Neutrophil (primary cell): Measurements from ENCODE around the gene KBTBD4.

ENCODE experiments used
- H3K27ac ChIP-seq: fragments of 200-600 bp; sonication (generic); 2 replicates; pipeline ENCODE4 v1.5.1; 2016; ENCODE audit warnings: mild to moderate bottlenecking, moderate library complexity
- H3K27me3 ChIP-seq: fragments of 200-600 bp; sonication (generic); 2 replicates; pipeline ENCODE4 v1.6.0; 2016; ENCODE audit warnings: mild to moderate bottlenecking
- H3K36me3 ChIP-seq: fragments of 200-600 bp; sonication (generic); 2 replicates; pipeline ENCODE4 v1.5.1; 2017
- H3K4me1 ChIP-seq, 2 experiments: fragments of 200-600 bp in 1 of 2; sonication (generic) in 1 of 2; 1 replicate in 1 of 2; 2 replicates in 1 of 2; pipeline versions ENCODE4 v1.5.1 to v1.6.1; 2013 to 2016; ENCODE audit warnings: low read depth in 1 of 2, low read length in 1 of 2, mild to moderate bottlenecking in 1 of 2, moderate library complexity in 1 of 2; ENCODE audit not compliant: control insufficient read depth in 1 of 2, insufficient read depth in 1 of 2
- H3K4me3 ChIP-seq, 2 experiments: fragments of 200-600 bp in 1 of 2; sonication (generic) in 1 of 2; 1 replicate in 1 of 2; 2 replicates in 1 of 2; pipeline ENCODE4 v1.5.1; 2013 to 2016; ENCODE audit warnings: low read depth in 1 of 2, low read length in 1 of 2, mild to moderate bottlenecking in 1 of 2, moderate library complexity in 1 of 2
- H3K9me3 ChIP-seq: fragments of 200-600 bp; sonication (generic); 2 replicates; pipeline ENCODE4 v1.5.1; 2016
- TF ChIP-seq, protein P1 (sequence below): fragments of 200-600 bp; sonication (generic); IDR thresholded peaks from 2 replicates; pipeline ENCODE4 v1.5.1; 2016; ENCODE audit warnings: antibody characterized with exemption

KBTBD4 gene

DNA sequence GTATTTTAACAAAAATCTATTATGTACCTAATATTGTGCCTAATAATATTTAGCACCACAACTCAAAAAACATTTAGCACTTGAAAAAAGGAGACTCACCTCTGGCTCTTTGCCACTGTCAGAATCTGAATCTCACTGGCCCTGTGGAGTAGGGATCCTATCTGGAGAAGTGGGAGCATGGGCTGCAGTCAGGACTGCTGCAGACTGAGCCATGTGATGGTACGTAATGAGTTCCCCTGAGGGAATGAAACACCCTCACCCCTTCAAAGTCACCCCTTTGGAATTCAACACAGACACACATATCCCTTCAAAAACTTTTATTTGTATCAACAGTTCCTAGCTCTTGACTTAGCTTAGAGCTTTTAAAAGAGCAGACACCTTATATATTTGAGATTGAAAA is 6.9 kb downstream of the KBTBD4 start:
- TF ChIP-seq, protein P1, sequence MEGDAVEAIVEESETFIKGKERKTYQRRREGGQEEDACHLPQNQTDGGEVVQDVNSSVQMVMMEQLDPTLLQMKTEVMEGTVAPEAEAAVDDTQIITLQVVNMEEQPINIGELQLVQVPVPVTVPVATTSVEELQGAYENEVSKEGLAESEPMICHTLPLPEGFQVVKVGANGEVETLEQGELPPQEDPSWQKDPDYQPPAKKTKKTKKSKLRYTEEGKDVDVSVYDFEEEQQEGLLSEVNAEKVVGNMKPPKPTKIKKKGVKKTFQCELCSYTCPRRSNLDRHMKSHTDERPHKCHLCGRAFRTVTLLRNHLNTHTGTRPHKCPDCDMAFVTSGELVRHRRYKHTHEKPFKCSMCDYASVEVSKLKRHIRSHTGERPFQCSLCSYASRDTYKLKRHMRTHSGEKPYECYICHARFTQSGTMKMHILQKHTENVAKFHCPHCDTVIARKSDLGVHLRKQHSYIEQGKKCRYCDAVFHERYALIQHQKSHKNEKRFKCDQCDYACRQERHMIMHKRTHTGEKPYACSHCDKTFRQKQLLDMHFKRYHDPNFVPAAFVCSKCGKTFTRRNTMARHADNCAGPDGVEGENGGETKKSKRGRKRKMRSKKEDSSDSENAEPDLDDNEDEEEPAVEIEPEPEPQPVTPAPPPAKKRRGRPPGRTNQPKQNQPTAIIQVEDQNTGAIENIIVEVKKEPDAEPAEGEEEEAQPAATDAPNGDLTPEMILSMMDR: no peak
- Histone ChIP-seq H3K36me3 (peaks cover 50% of the 10 kb centered on the region), H3K4me1 (peaks cover 0 to 6% of the 10 kb centered on the region in 2 experiments), H3K4me3 (no peak overlapping the region), H3K27ac (no peak overlapping the region), H3K9me3 (no peaks in the 10 kb centered on the region), H3K27me3 (no peaks in the 10 kb centered on the region)

DNA sequence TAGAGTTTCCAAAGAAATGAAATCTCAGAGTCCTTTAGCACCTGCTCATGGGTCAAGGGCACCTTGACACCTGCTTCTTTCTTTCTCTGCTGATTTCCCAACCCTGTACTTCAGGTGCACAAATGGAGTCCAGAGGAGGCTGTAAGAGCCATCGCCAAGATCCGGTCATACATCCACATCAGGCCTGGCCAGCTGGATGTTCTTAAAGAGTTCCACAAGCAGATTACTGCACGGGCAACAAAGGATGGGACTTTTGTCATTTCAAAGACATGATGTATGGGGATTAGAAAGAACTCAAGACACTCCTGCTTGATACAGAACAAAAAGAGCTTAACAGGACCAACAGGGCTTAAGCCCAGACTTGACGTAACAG is 7.4 kb downstream of the KBTBD4 start:
- H3K4me1 ChIP-seq: peaks cover 3 to 6% of the 10 kb centered on the region in 2 experiments
- TF ChIP-seq, protein P1: no peak
- H3K27ac ChIP-seq: no peak overlapping the region
- H3K36me3 ChIP-seq: peaks cover 46% of the 10 kb centered on the region
- H3K4me3 ChIP-seq: no peak overlapping the region
- H3K9me3 ChIP-seq: no peaks in the 10 kb centered on the region
- no peaks in the 10 kb centered on the region for H3K27me3 ChIP-seq

DNA sequence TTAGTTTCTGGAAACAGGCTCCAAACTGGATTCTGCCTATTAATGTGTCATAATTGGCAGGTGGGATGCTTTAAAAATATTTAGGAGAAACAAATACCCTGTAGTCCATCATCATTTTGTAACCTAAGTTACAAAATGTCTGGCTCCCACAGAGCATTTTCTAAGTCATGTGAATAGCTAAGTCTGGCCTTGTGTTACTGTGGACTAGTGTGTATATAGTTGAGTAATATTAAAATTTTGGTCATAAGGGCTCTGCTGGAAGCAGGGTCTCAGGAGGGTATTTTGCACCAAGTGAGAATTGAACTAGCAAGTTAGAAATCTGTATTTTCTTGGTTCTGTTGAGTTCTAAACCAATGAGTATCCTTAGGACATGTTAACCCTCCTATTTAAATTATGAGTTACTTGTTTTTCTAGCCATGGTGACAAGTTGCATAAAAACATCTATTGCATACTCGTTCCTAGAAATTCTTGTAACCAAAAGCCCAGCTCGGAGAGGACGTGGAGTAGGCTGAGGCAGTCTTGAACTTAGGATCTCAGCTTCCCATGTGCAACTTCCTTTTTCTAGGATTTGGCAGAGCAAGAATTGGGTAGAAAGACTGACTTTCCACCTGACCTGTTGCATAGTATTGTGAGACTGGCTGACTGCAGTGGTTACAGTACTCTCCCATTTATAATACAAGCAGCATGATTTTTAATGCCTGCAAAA is 8.0 kb downstream of the KBTBD4 start:
- no peaks in the 10 kb centered on the region for H3K9me3 ChIP-seq
- H3K4me1 ChIP-seq: peaks cover 8 to 11% of the 10 kb centered on the region in 2 experiments
- TF ChIP-seq, protein P1: no peak
- no peak overlapping the region for H3K27ac ChIP-seq
- no peaks in the 10 kb centered on the region for H3K27me3 ChIP-seq
- peaks cover 46% of the 10 kb centered on the region for H3K36me3 ChIP-seq
- no peak overlapping the region for H3K4me3 ChIP-seq

DNA sequence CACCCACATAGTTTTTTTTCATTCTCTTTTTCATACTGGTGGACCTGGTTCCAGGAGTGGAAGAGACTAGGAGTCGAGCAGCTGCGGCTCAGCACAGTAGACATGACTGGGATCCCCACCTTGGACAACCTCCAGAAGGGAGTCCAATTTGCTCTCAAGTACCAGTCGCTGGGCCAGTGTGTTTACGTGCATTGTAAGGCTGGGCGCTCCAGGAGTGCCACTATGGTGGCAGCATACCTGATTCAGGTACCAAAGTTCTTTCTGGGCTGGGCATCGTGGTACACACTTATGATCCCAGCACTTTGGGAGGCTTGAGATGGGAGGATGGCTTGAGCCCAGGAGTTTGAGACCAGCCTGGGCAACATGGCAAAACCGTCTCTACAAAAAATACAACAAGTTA is 9.1 kb downstream of the KBTBD4 start:
- TF ChIP-seq, protein P1: no peak
- no peak overlapping the region for H3K4me3 ChIP-seq
- no peaks in the 10 kb centered on the region for H3K27me3 ChIP-seq
- H3K36me3 ChIP-seq: peaks cover 36% of the 10 kb centered on the region
- no peaks in the 10 kb centered on the region for H3K9me3 ChIP-seq
- no peak overlapping the region for H3K27ac ChIP-seq
- peaks cover 15 to 21% of the 10 kb centered on the region in 2 experiments for H3K4me1 ChIP-seq

DNA sequence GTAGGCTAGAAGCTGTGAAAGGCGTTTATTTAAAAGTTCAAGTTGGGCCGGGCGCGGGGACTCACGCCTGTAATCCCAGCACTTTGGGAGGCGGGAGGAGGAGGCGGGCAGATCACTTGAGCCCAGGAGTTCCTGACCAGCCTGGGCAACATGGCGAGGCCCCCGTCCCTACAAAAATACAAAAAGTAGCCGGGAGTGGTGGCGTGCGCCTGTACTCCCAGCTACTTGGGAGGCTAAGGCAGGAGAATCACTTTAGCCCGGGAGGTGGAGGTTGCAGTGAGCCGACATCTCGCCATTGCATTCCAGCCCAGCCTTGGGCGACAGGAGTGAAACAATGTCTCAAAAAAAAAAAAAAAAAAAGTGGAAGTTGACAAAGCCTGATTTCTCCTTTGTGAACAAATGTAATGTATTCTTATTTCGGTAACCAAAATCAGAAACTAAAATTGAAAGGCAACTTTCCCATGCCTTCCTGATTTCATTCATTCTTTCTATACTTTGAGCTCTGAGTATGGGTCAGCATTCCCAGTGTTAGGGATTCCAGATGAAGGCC is 12.5 kb downstream of the KBTBD4 start:
- Histone ChIP-seq H3K4me1 (peaks cover 15 to 21% of the 10 kb centered on the region in 2 experiments), H3K36me3 (peaks cover 2% of the 10 kb centered on the region), H3K9me3 (no peaks in the 10 kb centered on the region), H3K27me3 (no peaks in the 10 kb centered on the region), H3K27ac (peak overlapping the region; percentile 65), H3K4me3 (peak overlapping the region; percentile 79 to 86)
- TF ChIP-seq, protein P1: no peak
